GM18907 (cell line): Measurements from ENCODE around the gene GK2.

Experiments
- ATAC-seq: cut with Tn5 transposase; IDR thresholded peaks from one replicate; pipeline ENCODE4 v1.9.1; 2021; ENCODE audit warnings: mild to moderate bottlenecking, moderate library complexity; ENCODE audit not compliant: unreplicated experiment

The GK2 gene

DNA sequence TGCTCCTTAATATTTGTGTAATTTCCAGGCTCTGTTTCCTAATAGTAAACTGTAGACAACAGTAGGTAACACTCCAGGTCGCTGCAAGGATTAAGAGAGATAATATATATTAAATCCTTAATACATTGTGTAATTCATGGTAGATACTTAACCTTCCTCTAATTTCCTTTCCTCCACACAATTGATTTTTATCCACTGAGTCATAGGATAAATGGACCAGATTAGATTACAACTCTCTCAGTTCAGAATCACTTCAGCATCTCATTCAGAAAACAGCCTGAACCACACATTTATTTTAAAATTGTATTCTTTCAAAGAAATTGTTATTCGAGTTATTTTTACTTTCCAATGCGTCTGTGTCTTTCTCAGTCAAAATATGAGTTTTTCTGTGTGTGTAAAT, 17.1 kb downstream of the GK2 start:
- ATAC-seq, result no peak

DNA sequence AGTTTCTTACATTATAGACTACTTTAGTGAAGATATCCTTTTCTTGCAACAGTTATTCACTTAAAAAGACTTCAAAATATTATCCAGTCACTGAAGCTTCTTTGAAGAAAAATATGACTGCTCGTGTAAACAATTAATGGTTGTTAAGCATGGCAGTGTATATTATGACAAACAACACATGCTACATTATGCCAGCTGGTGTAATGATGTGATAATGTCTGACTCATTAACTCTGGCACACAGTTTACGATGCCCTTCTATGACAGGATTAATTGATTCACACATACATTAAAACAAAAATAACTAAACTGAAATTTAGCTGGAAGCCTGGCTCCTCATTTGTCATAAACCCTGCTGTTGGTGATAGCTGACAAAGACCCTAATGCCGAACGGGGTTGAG, 22.4 kb downstream of the GK2 start:
- ATAC-seq, result no peak

DNA sequence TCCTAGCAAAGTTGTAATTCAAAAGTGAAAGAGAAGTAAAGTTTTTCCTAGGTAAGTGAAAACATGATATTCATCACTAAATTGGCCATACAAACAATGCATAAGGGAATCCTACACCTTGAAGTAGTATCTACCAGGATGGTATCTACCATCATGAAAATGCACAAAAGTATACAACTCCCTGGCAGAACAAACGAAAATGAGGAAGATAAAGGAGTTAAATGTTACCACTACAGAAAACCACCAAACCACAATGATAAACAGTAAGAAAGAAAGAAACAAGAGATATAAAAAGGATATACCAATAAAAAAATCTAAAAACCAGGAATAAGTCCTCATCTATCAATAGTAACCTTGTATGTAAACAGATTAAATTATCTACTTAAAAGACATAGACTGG, 26.9 kb downstream of the GK2 start:
- ATAC-seq, result no peak

DNA sequence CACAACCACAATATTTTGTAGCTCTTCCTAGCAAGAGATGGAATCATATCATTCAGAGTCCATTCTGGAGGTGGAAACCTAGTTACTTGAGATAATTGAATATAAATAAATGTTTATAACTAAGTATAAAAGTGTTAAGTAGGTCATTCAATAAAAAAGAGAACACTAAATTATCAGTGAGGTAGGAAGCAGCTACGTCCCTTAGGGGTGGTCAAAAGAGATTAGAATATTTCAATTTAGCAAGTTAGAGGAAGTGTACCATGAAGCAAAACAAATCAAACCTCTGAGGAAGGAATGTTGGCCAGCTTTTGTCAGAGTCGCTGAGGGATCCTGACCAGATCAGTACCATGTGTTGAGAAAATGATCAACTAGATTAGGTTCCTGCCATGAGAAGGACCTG, 38.0 kb downstream of the GK2 start:
- no peak for ATAC-seq

DNA sequence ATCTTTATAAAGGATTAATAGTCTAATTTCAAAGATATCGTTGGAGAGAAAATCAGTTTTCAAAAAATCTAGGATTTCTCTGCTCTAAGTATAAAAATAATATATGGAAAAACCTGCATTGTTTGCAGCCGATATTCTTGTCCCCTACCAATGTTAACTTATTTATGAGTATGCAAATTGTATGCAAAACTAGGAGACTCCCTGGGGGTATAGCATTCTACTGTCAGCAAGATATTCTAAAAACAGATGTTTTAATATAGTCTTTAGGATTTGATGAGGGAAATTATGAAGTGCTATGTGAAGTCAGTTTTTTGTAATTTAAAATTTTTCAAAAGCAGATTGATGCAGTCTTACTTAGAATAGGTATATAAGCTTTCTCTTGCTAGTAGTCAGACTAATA, 40.9 kb downstream of the GK2 start:
- ATAC-seq, result no peak

DNA sequence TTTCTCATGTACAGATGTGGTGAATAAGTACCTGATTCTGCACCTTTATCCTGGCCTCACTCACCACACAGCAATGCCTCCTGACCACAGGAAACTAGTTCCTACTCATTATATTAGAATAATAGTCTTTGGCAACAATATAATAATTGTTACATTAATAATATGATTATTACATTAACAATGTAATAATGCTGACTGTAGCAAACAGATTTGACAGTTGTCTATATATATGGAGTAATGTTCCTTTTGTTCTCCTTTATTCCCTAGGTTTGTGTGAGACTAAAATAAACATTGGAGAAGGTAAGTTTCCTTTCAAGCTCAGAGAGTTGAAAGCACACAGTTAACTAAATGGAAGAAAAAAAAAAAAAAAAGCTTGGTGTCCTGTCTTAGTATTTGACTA, 41.6 kb downstream of the GK2 start:
- no peak for ATAC-seq

DNA sequence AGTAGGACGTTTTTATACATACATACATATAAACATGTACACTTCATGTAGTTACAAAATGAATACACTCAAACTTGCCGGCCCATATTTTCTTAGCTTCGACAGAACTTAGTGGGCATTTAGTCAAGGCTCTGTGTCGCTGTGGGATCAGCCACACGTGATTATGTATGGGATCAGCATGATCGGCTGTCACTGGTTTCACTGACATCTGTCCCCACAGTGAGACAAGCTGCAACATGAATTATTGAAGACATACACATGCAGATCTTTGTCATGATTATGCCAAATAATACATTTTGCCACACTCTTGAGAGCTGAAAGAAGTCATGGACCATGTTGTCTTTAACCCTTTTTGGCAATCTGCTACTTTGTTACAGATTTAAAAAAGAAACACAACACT, 44.0 kb downstream of the GK2 start:
- no peak for ATAC-seq

DNA sequence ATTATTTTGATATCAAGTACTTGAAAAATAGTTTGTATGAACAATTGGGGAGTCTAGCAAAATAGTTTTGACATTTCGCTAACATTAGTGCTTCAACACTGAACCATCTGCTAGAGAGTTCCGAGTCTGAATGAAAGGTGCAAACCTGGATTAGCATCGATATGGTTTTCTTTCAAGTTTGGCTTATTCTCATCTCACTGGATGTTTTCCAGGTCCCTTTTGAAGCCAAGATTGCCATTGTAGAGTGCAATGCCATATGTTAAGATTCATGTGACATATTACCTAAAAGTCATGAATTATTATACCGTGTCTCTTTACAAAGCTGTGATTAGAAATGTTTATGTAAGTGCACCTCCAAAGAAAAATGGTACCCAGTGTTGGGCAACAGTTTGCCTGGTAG, 45.4 kb downstream of the GK2 start:
- no peak for ATAC-seq

DNA sequence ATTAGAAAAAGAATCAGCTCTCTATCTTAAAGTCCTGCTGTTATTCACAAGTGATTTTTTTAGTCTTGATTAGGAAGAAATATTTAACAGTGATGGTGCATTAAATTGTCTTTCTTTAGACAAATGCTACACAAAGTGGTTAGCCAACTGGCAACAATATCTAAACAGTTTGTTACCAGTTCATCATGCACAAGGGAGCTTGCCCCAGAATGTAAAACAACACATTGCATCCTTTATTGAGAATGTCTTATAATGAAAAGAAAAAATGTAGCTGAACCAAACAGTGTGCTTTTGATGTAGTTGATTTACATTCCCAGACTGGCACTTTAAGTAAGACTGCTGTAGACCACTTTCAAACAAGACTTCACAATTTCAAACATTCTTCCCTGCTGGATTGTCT, 48.0 kb downstream of the GK2 start:
- ATAC-seq, result no peak

DNA sequence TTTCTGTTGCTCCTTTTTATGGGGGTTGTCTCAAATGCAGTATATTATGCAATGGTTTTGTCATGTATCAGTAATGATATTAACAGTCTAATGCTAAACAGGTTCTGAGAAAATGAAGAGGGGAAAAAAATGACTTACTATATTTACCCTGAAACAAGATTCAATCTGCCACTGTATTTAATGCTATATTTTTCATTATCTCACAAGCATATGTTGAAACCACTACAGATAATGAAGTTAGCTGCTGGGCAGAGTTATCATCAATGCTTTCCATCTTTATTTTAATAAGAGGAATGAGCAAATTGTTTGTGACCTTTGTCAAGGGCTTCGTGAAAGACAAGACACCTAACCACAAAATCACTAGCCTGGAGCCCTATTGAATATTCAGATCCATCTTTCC, 49.6 kb downstream of the GK2 start:
- no peak for ATAC-seq

DNA sequence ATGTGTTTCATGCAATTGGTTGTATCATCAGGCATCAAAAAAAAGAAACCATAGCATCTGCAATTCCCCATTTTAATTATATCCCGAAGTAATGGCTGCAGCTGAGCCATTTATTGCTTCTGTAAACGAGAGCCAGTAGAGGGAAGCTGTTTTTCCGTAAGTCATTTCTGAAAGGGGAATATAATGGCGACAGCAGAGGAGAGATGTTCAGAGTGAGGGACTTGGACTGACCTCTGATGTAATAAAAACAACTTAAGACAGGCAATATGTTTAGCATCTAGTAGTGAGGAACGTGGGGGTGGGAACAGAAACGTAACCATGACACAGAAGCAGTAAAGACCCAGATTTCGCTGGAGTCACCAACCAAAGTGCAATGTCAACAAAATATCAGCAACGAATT, 50.7 kb downstream of the GK2 start:
- no peak for ATAC-seq
